ENCODE measurements around the gene CCDC127. TPM values are rescaled to one million over a fixed set of nuclear protein-coding genes. Genes with fewer than 3 reads are reported as not detected.
A peak's percentile ranks its signal among the peaks of the same experiment; 100 is the strongest.

Gene CCDC127
- total and polyA plus RNA-seq, 2 of the 13 experiments (the other 11 are each of a cell fraction or from before 2014, with no cell fraction given), result 2.9 to 4.3 TPM

GRCh38 chr5:218457-219291 lies 721 bp upstream of the CCDC127 start (continued):
- TF ChIP-seq ZNF407 (CRISPR knock-in tag; IDR thresholded peaks at IDR 0.05; ENCODE audit: not compliant biosample characterization) (peak; percentile 3), FOXK2 (IDR thresholded peaks at IDR 0.05) (no peak), RAD21 (CRISPR knock-in tag; IDR thresholded peaks at IDR 0.05) (no peak), ZNF343 (CRISPR knock-in tag; IDR thresholded peaks at IDR 0.05) (no peak), SP4 (CRISPR knock-in tag; IDR thresholded peaks at IDR 0.05) (peak; percentile 40; the same call in 1 of the 2 replicates), POGZ (CRISPR knock-in tag; IDR thresholded peaks at IDR 0.05) (0 out of 2 replicates have a peak, but pooled peaks have one; percentile 21), SPEN (CRISPR knock-in tag; IDR thresholded peaks at IDR 0.05; ENCODE audit: low read depth) (0 out of 2 replicates have a peak, but pooled peaks have one; percentile 1), TCF7 (IDR thresholded peaks at IDR 0.05; ENCODE audit: low read depth) (no peak), ZSCAN25 (CRISPR knock-in tag; IDR thresholded peaks at IDR 0.05) (0 out of 2 replicates have a peak, but pooled peaks have one; percentile 19), SP5 (CRISPR knock-in tag; IDR thresholded peaks at IDR 0.05; ENCODE audit: borderline replicate concordance, low read depth) (peak; percentile 48; the same call in 1 of the 2 replicates), ZNF800 (CRISPR knock-in tag; IDR thresholded peaks at IDR 0.05) (0 out of 2 replicates have a peak, but pooled peaks have one; percentile 64), POLR2A (IDR thresholded peaks at IDR 0.05; ENCODE audit: insufficient read depth in 1 of 2, low read depth in 2 of 2, low read length in 2 of 2) (no peak; a peak in 1 of 4 replicates), SIN3A (IDR thresholded peaks at IDR 0.05; ENCODE audit: borderline replicate concordance, low read depth, low read length) (peak; percentile 28; the same call in 1 of the 2 replicates), ZNF543 (CRISPR knock-in tag; IDR thresholded peaks at IDR 0.05) (no peak), FOXC1 (CRISPR knock-in tag; IDR thresholded peaks at IDR 0.05; ENCODE audit: borderline replicate concordance) (peak; percentile 25; the same call in 1 of the 2 replicates)
- TF ChIP-seq, protein P1, sequence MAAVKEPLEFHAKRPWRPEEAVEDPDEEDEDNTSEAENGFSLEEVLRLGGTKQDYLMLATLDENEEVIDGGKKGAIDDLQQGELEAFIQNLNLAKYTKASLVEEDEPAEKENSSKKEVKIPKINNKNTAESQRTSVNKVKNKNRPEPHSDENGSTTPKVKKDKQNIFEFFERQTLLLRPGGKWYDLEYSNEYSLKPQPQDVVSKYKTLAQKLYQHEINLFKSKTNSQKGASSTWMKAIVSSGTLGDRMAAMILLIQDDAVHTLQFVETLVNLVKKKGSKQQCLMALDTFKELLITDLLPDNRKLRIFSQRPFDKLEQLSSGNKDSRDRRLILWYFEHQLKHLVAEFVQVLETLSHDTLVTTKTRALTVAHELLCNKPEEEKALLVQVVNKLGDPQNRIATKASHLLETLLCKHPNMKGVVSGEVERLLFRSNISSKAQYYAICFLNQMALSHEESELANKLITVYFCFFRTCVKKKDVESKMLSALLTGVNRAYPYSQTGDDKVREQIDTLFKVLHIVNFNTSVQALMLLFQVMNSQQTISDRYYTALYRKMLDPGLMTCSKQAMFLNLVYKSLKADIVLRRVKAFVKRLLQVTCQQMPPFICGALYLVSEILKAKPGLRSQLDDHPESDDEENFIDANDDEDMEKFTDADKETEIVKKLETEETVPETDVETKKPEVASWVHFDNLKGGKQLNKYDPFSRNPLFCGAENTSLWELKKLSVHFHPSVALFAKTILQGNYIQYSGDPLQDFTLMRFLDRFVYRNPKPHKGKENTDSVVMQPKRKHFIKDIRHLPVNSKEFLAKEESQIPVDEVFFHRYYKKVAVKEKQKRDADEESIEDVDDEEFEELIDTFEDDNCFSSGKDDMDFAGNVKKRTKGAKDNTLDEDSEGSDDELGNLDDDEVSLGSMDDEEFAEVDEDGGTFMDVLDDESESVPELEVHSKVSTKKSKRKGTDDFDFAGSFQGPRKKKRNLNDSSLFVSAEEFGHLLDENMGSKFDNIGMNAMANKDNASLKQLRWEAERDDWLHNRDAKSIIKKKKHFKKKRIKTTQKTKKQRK (IDR thresholded peaks at IDR 0.05; ENCODE audit: low read length), result no peak

Measured in HepG2 (cell line).